Panc1 (cell line): ENCODE data around the gene KRTAP12-3. TPM values are rescaled to one million over a fixed set of nuclear protein-coding genes. Genes with fewer than 3 reads are reported as not detected.

ENCODE experiments used
- ATAC-seq: fragments of 200-7000 bp; cut with Tn5 transposase; 2 replicates; pipeline ENCODE4 v1.9.1; 2020; ENCODE audit warnings: mild to moderate bottlenecking, moderate library complexity
- BruUV-seq: library from RNA; stranded (reverse); fragments of 400-500 nt; replicated peaks from 2 replicates; lab custom pipeline; 2021; lab: Mats Ljungman, UMichigan
- CTCF ChIA-PET: fragments of 300-600 bp; sonication (Branson Sonifier 250); formaldehyde crosslinking; loops from one replicate; lab custom pipeline; 2022; ENCODE audit warnings: antibody characterized with exemption; lab: Charles Lee
- POLR2A ChIA-PET: fragments of 300-600 bp; sonication (Branson Sonifier 250); formaldehyde crosslinking; loops from one replicate; lab custom pipeline; 2022; ENCODE audit warnings: antibody characterized with exemption; lab: Charles Lee
- DNase-seq: peaks from one replicate; pipeline ENCODE4 v3.0.0-alpha.2; 2010; ENCODE audit warnings: low read depth, low spot score
- H3K27ac ChIP-seq: 2 replicates; pipeline ENCODE4 v1.5.1; 2011; ENCODE audit warnings: mild to moderate bottlenecking, low read length, inconsistent platforms
- H3K27me3 ChIP-seq: fragments of 200-500 bp; sonication (Bioruptor generic); 2 replicates; pipeline ENCODE4 v1.6.0; 2014; ENCODE audit warnings: low read length, inconsistent platforms; ENCODE audit not compliant: control insufficient read depth, insufficient read depth
- H3K36me3 ChIP-seq: fragments of 200-500 bp; sonication (Bioruptor generic); 2 replicates; pipeline ENCODE4 v1.5.1; 2014; ENCODE audit warnings: inconsistent platforms, mild to moderate bottlenecking, low read length, moderate library complexity; ENCODE audit not compliant: control insufficient read depth, insufficient read depth
- H3K4me1 ChIP-seq: 2 replicates; pipeline ENCODE4 v1.5.1; 2011; ENCODE audit warnings: inconsistent platforms, mild to moderate bottlenecking, low read length, moderate library complexity; ENCODE audit not compliant: control insufficient read depth, insufficient read depth
- H3K4me3 ChIP-seq, 2 experiments: 2 replicates each; pipeline ENCODE4 v1.5.1; 2011 to 2012; ENCODE audit warnings: low read depth in 2 of 2, low read length in 2 of 2, mild to moderate bottlenecking in 2 of 2, inconsistent platforms in 1 of 2, moderate library complexity in 1 of 2
- H3K9me3 ChIP-seq: fragments of 200-500 bp; sonication (Bioruptor generic); 2 replicates; pipeline ENCODE4 v1.5.1; 2014; ENCODE audit warnings: low read depth, mild to moderate bottlenecking, inconsistent platforms, low read length, moderate library complexity; ENCODE audit not compliant: control insufficient read depth, insufficient read depth
- CTCF ChIP-seq: fragments of 450-650 bp; IDR thresholded peaks from 2 replicates; pipeline ENCODE4 v1.5.1; 2017; ENCODE audit warnings: mild to moderate bottlenecking
- POLR2AphosphoS5 ChIP-seq: IDR thresholded peaks from 2 replicates; pipeline ENCODE4 v1.6.1; 2012; ENCODE audit warnings: mild to moderate bottlenecking, low read depth, low read length, moderate library complexity
- REST ChIP-seq, 2 experiments: IDR thresholded peaks; 2 replicates each; pipeline ENCODE4 v1.6.1; 2011 to 2012; ENCODE audit warnings: low read depth in 2 of 2, control low read depth in 1 of 2, low read length in 1 of 2, mild to moderate bottlenecking in 1 of 2, moderate library complexity in 1 of 2; ENCODE audit not compliant: insufficient read depth in 1 of 2
- SIN3A ChIP-seq: IDR thresholded peaks from 2 replicates; pipeline ENCODE4 v1.6.1; 2012; ENCODE audit warnings: low read depth, mild to moderate bottlenecking, low read length, moderate library complexity, borderline replicate concordance; ENCODE audit not compliant: insufficient read depth
- TCF7L2 ChIP-seq: IDR thresholded peaks from 2 replicates; pipeline ENCODE4 v1.6.1; 2011; ENCODE audit warnings: mild to moderate bottlenecking, low read depth, low read length, inconsistent platforms
- in situ Hi-C: cut with HindIII; loops from 2 replicates; pipeline ENCODE4 v1.10.0; 2016; ENCODE audit warnings: low sequenced_read_pairs, low pct_unique_long_range_greater_than_20kb
- intact Hi-C: fragments of 100-400 bp; cut with micrococcal nuclease; formaldehyde crosslinking; loops from one replicate; pipeline ENCODE4 v1.10.0; 2022; ENCODE audit not compliant: unreplicated experiment
- total RNA-seq: library from RNA; stranded (reverse); gene quantifications from one replicate; pipeline ENCODE4 v1.2.1, GENCODE V29; 2021; ENCODE audit not compliant: unreplicated experiment

KRTAP12-3 gene
- total RNA-seq, 1 experiment from 2014 or later, result not detected

DNA sequence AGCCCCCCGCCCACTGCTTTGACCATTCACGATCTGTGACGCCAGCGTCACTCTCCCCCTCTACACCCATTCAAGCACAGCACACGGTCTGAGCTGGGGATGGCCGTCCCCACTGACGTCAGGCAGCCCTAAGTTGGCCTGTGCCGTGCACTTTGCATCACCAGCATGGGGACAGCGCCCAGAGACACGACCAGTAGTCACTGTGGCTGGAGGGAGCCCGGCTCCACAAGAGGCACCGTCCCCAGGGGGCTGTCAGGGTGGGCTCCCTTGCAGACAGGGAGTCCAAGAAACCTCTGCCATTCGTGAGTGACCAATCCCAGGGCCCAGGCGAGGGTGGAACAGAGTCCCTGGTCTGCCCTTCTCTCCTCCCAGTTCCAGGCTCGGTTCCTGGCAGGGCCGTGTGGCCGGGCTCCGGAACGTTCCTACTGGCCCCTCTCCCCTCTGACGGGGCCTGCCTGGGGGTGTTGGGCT is 43.5 kb upstream of the KRTAP12-3 start:
- ChIA-PET POLR2A (no interaction called here), CTCF (no interaction called here)
- Histone ChIP-seq H3K4me1 (no peaks in the 10 kb centered on the region), H3K36me3 (no peaks in the 10 kb centered on the region), H3K9me3 (peaks cover 2% of the 10 kb centered on the region; the same call in 1 of the 2 replicates), H3K27ac (no peak overlapping the region), H3K4me3 (no peak overlapping the region), H3K27me3 (no peaks in the 10 kb centered on the region)
- in situ Hi-C loops (no loop called here), intact Hi-C loops (no loop called here)
- ATAC-seq (no peak), DNase-seq (no peak)
- TF ChIP-seq CTCF (no peak), REST (IDR thresholded peaks at IDR 0.05; ENCODE audit: insufficient read depth in 1 of 2, low read depth in 2 of 2, low read length in 1 of 2) (no peak), POLR2AphosphoS5 (no peak), TCF7L2 (no peak)
- no TSS peak for BruUV-seq

- CTCF ChIA-PET, result no interaction called here
- no TSS peak for BruUV-seq
These were observed 42.8 kb upstream of the KRTAP12-3 start for GRCh38 chr21:44614961-44615391.

More at GRCh38 chr21:44614961-44615391, 42.8 kb upstream of the KRTAP12-3 start:
- H3K4me3 ChIP-seq, result no peak overlapping the region
- no peaks in the 10 kb centered on the region for H3K4me1 ChIP-seq
- H3K36me3 ChIP-seq, result no peaks in the 10 kb centered on the region
- in situ Hi-C loops, result no loop called here
- DNase-seq (no peak), ATAC-seq (no peak)
- POLR2A ChIA-PET, result no interaction called here
- no peaks in the 10 kb centered on the region for H3K27me3 ChIP-seq
- intact Hi-C loops, result no loop called here
- no peak overlapping the region for H3K27ac ChIP-seq
- no peak for TF ChIP-seq POLR2AphosphoS5
- TF ChIP-seq SIN3A, result no peak
- TF ChIP-seq CTCF, result no peak
- no peak for TF ChIP-seq REST (IDR thresholded peaks at IDR 0.05; ENCODE audit: insufficient read depth in 1 of 2, low read depth in 2 of 2, low read length in 1 of 2)
- no peak for TF ChIP-seq TCF7L2
- no peaks in the 10 kb centered on the region; the same call in 1 of the 2 replicates for H3K9me3 ChIP-seq
